GM19328 (cell line): ENCODE results near the gene PRND.

ENCODE experiments used
- ATAC-seq: cut with Tn5 transposase; IDR thresholded peaks from one replicate; pipeline ENCODE4 v1.9.1; 2021; ENCODE audit warnings: mild to moderate bottlenecking, moderate library complexity; ENCODE audit not compliant: unreplicated experiment

The PRND gene

GRCh38 chr20:4775322-4776078 lies 53.8 kb downstream of the PRND start:
- no peak for ATAC-seq

- no peak for ATAC-seq
Measured at GRCh38 chr20:4776079-4776630, 54.4 kb downstream of the PRND start.
